Measurements from ENCODE around the gene MEF2B. TPM values are rescaled to one million over a fixed set of nuclear protein-coding genes. Genes with fewer than 3 reads are reported as not detected.

Gene MEF2B
- total RNA-seq, 4 donors from 2014 or later, result not detected

DNA sequence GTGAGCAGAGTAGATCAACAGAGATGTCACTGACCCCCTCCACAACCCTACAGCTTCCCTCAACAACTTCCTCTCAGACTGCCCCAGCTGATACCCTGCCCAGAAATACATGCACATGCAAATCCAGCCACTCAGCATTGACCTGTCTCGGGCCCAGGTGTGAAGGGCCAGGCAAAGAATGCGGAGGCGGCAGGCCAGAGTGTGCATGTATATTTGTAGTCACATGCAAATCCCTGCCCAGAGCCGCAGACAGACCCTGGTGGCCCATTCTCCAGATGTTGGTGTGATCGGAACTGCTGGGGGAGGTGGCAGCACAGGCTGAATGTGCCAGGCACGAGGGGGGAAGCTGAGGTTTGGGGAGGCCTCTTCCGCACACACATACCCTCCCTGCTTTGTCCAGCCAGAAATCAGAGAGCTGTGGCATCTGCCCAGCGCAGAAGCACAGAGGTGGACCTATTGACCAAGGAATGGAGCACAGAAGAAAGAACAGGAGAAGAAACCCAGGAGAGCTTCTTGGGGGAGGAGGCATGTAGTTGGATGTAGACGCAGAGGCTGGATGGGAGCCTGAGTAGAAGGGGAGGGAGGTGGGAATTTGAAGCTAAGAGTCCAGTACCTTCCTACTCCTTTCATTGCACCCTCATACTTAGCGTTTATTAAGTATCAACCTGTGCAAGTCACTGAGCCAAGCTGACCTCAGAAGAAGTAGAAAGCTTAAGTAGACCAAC is 14.4 kb downstream of the MEF2B start:
- no peak overlapping the region for H3K27ac ChIP-seq
- TF ChIP-seq POLR2A (IDR thresholded peaks at IDR 0.05) (no peak), EP300 (IDR thresholded peaks at IDR 0.05) (no peak), POLR2AphosphoS5 (IDR thresholded peaks at IDR 0.05) (no peak)
- TF ChIP-seq, protein P1, sequence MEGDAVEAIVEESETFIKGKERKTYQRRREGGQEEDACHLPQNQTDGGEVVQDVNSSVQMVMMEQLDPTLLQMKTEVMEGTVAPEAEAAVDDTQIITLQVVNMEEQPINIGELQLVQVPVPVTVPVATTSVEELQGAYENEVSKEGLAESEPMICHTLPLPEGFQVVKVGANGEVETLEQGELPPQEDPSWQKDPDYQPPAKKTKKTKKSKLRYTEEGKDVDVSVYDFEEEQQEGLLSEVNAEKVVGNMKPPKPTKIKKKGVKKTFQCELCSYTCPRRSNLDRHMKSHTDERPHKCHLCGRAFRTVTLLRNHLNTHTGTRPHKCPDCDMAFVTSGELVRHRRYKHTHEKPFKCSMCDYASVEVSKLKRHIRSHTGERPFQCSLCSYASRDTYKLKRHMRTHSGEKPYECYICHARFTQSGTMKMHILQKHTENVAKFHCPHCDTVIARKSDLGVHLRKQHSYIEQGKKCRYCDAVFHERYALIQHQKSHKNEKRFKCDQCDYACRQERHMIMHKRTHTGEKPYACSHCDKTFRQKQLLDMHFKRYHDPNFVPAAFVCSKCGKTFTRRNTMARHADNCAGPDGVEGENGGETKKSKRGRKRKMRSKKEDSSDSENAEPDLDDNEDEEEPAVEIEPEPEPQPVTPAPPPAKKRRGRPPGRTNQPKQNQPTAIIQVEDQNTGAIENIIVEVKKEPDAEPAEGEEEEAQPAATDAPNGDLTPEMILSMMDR (IDR thresholded peaks at IDR 0.05), result no peak
- no peak overlapping the region for H3K4me3 ChIP-seq
- no peaks in the 10 kb centered on the region for H3K9me3 ChIP-seq
- WGBS, 2 donors (ENCODE audit: low coverage in 1 of 2), result 86 to 87% methylated on average over 3 to 7 of the region's 10 CpGs
- no peaks in the 10 kb centered on the region for H3K27me3 ChIP-seq
- H3K4me1 ChIP-seq, result no peaks in the 10 kb centered on the region
- peaks cover 0 to 22% of the 10 kb centered on the region in 2 donors for H3K36me3 ChIP-seq
- no peak for ATAC-seq

DNA sequence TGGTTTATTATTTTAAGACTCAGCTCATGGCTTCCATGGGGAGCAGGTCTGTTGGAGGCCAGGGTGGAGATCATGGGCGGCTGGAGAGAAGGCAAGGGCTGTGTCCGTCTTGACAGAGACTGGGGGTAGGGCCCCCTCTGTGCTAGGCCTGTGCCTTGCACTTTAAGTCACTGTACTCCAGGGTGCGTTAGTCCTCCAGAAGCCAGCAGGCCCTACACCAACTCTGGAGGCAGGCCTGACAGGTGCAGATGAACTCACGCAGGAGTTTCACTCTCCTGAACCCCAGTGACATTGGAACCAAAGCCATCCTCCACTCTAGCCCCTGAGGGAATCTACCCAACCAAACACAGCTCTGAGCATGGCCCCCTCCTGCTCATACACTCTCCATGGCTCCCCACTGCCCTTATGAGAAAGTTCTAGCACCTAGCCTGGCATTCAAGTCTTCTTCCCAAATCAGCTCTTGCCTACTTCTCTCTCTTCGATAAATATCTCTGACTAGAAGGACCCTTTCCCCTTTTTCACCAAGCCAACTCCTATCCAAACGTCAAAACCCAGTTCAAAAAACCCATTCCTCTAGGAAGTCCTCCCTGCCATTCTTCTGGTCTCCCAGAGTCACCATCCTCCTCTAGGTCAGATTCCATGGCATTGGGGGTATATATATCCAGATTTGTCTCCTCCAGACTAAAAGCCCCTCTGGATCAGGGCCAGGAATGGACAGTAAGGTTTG is 15.1 kb downstream of the MEF2B start:
- Histone ChIP-seq H3K27ac (no peak overlapping the region), H3K4me3 (no peak overlapping the region), H3K36me3 (peaks cover 0 to 24% of the 10 kb centered on the region in 2 donors), H3K4me1 (no peaks in the 10 kb centered on the region), H3K27me3 (no peaks in the 10 kb centered on the region), H3K9me3 (no peaks in the 10 kb centered on the region)
- TF ChIP-seq, protein P1 (IDR thresholded peaks at IDR 0.05), result no peak
- WGBS, 2 donors (ENCODE audit: low coverage in 1 of 2), result 90 to 91% methylated on average over 3 of the region's 6 CpGs
- no peak for ATAC-seq

- H3K36me3 ChIP-seq, result peaks cover 0 to 43% of the 10 kb centered on the region in 2 donors
Measured at GRCh38 chr19:19152668-19153384, 17.2 kb downstream of the MEF2B start.

GRCh38 chr19:19151418-19151817 is 18.6 kb downstream of the MEF2B start:
- H3K36me3 ChIP-seq, result peaks cover 0 to 47% of the 10 kb centered on the region in 2 donors
- 87 to 94% methylated on average over 3 to 6 of the region's 11 CpGs for WGBS, 2 donors (ENCODE audit: low coverage in 1 of 2)
- H3K27ac ChIP-seq, result no peak overlapping the region
- no peak overlapping the region for H3K4me3 ChIP-seq
- TF ChIP-seq, protein P1 (IDR thresholded peaks at IDR 0.05), result no peak
- no peaks in the 10 kb centered on the region for H3K4me1 ChIP-seq
- ATAC-seq, result no peak
- no peaks in the 10 kb centered on the region for H3K27me3 ChIP-seq
- no peaks in the 10 kb centered on the region for H3K9me3 ChIP-seq

More at GRCh38 chr19:19152668-19153384, 17.2 kb downstream of the MEF2B start:
- H3K4me1 ChIP-seq, result no peaks in the 10 kb centered on the region
- 78 to 94% methylated on average over 3 to 5 of the region's 13 CpGs for WGBS, 2 donors (ENCODE audit: low coverage in 1 of 2)
- H3K27ac ChIP-seq, result no peak overlapping the region
- H3K9me3 ChIP-seq, result no peaks in the 10 kb centered on the region
- no peak for ATAC-seq
- H3K4me3 ChIP-seq, result no peak overlapping the region
- TF ChIP-seq POLR2A (IDR thresholded peaks at IDR 0.05) (no peak), EP300 (IDR thresholded peaks at IDR 0.05) (no peak), POLR2AphosphoS5 (IDR thresholded peaks at IDR 0.05) (no peak)
- TF ChIP-seq, protein P1 (IDR thresholded peaks at IDR 0.05), result no peak
- H3K27me3 ChIP-seq, result no peaks in the 10 kb centered on the region

Measured in gastroesophageal sphincter (tissue), 4 donors.